DMS114 treated with DMSO at 0.1 percent for 48 hours (cell line): ENCODE results near the gene ROR1.

Experiments
- DNase-seq: peaks from one replicate; lab custom pipeline; 2025; ENCODE audit not compliant: unreplicated experiment; lab: John Stamatoyannopoulos, UW

Gene ROR1

GRCh38 chr1:64167176-64167575 lies 393.4 kb downstream of the ROR1 start:
- DNase-seq = no peak

- DNase-seq = no peak
These were observed 397.4 kb downstream of the ROR1 start for GRCh38 chr1:64171246-64171645.

- DNase-seq = no peak
These were observed 398.0 kb downstream of the ROR1 start for GRCh38 chr1:64171797-64172281.

GRCh38 chr1:64172458-64172983 lies 398.7 kb downstream of the ROR1 start:
- DNase-seq = no peak

- DNase-seq = no peak
These were observed 399.6 kb downstream of the ROR1 start for GRCh38 chr1:64173336-64173940.

GRCh38 chr1:64175639-64176038 lies 401.8 kb downstream of the ROR1 start:
- DNase-seq = no peak

- no peak for DNase-seq
These were observed 402.8 kb downstream of the ROR1 start for GRCh38 chr1:64176659-64177058.

GRCh38 chr1:64179588-64179987 lies 405.8 kb downstream of the ROR1 start:
- no peak for DNase-seq

GRCh38 chr1:64182207-64182606 lies 408.4 kb downstream of the ROR1 start:
- no peak for DNase-seq

- no peak for DNase-seq
These were observed 409.7 kb downstream of the ROR1 start for GRCh38 chr1:64183395-64184002.

GRCh38 chr1:64184003-64184440 lies 410.2 kb downstream of the ROR1 start:
- DNase-seq = no peak

- no peak for DNase-seq
These were observed 412.5 kb downstream of the ROR1 start for GRCh38 chr1:64186138-64186897.

- no peak for DNase-seq
These were observed 413.1 kb downstream of the ROR1 start for GRCh38 chr1:64186898-64187280.

GRCh38 chr1:64187646-64188045 lies 413.8 kb downstream of the ROR1 start:
- DNase-seq = no peak

- DNase-seq = no peak
These were observed 418.5 kb downstream of the ROR1 start for GRCh38 chr1:64192290-64192689.

GRCh38 chr1:64194168-64195080 lies 420.6 kb downstream of the ROR1 start:
- no peak for DNase-seq

- DNase-seq = no peak
These were observed 421.2 kb downstream of the ROR1 start for GRCh38 chr1:64195081-64195395.

- no peak for DNase-seq
These were observed 422.5 kb downstream of the ROR1 start for GRCh38 chr1:64196074-64196870.

- DNase-seq = no peak
These were observed 423.3 kb downstream of the ROR1 start for GRCh38 chr1:64197076-64197475.

- no peak for DNase-seq
These were observed 425.3 kb downstream of the ROR1 start for GRCh38 chr1:64199154-64199553.
